ENCODE results near the gene SLC9A9. TPM values are rescaled to one million over a fixed set of nuclear protein-coding genes. Genes with fewer than 3 reads are reported as not detected.

Gene SLC9A9
- polyA plus RNA-seq, 2 donors, result 8.3 to 11.9 TPM

DNA sequence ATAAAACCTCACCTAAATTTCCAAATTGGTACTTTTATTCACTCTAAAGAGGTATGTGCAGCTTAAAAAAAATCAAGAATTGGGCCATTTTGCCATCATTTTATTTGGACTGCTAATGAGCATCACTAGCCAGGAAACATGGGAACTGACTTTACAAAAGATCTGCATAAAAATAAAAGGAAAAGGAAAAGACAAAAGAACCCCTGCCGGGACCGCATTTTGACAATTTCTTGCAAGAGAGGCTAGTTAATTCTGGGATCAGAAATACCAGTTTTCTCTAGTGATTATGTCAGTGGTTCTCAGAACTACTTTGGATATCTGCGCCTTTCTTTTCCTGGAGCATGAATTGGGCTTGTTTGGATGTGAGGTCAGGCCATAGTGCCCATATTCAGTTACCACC is 439.5 kb downstream of the SLC9A9 start:
- 97 to 98% methylated on average over 3 of the region's 3 CpGs for WGBS, 2 donors
- Histone ChIP-seq H3K27me3 (ENCODE audit: control insufficient read depth in 1 of 2, insufficient read depth in 2 of 2, low read length in 2 of 2) (no peaks in the 10 kb centered on the region), H3K4me3 (ENCODE audit: low read depth in 1 of 2, low read length in 2 of 2) (no peak overlapping the region), H3K27ac (ENCODE audit: low read depth in 2 of 2, low read length in 1 of 2) (no peak overlapping the region), H3K36me3 (ENCODE audit: control insufficient read depth in 2 of 2, insufficient read depth in 2 of 2, low read length in 1 of 2) (no peaks in the 10 kb centered on the region), H3K4me1 (ENCODE audit: control insufficient read depth in 2 of 2, insufficient read depth in 2 of 2, low read length in 1 of 2) (no peaks in the 10 kb centered on the region), H3K9me3 (ENCODE audit: control insufficient read depth in 2 of 2, insufficient read depth in 1 of 2, low read depth in 1 of 2, low read length in 1 of 2) (no peaks in the 10 kb centered on the region)

DNA sequence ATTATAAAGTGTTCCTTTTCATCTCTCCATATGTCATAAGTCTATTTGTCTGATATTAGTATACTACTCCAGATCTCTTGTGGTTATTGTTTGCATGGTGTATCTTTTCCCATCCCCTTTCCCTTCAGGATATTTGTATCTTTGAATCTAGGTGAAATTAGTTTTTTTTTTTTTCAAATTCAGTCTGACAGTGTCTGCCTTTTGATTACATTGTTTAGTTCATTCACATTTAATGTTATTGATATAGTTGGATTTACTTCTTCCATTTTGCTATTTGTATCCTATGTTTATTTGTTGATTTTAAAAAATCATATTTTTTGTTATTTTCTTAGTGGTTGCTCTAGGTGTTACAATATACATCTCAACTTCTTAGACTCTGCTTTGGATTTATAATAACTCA is 445.7 kb downstream of the SLC9A9 start:
- H3K9me3 ChIP-seq (ENCODE audit: control insufficient read depth in 2 of 2, insufficient read depth in 1 of 2, low read depth in 1 of 2, low read length in 1 of 2), result no peaks in the 10 kb centered on the region
- no peak overlapping the region for H3K27ac ChIP-seq (ENCODE audit: low read depth in 2 of 2, low read length in 1 of 2)
- H3K36me3 ChIP-seq (ENCODE audit: control insufficient read depth in 2 of 2, insufficient read depth in 2 of 2, low read length in 1 of 2), result no peaks in the 10 kb centered on the region
- no peaks in the 10 kb centered on the region for H3K4me1 ChIP-seq (ENCODE audit: control insufficient read depth in 2 of 2, insufficient read depth in 2 of 2, low read length in 1 of 2)
- H3K27me3 ChIP-seq (ENCODE audit: control insufficient read depth in 1 of 2, insufficient read depth in 2 of 2, low read length in 2 of 2), result no peaks in the 10 kb centered on the region
- no peak overlapping the region for H3K4me3 ChIP-seq (ENCODE audit: low read depth in 1 of 2, low read length in 2 of 2)

DNA sequence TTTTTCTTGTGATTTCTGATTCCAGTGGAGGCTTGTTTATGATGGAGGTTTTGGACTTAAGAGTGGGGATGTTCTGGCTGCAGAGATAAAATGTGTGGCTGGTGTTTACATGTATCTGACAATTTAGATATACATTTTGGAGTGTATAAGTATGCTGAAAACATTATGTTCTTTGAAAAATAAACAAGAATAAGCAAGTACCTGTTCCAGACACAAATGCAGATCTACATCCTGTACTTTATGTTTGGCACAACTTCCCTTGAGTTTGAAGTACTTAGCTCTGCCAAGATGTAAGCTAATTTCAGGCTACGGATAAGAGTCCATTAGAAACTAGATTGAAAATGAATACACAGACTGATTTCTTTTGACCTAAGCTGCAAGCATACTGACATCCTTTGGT is 451.5 kb downstream of the SLC9A9 start:
- Histone ChIP-seq H3K27me3 (ENCODE audit: control insufficient read depth in 1 of 2, insufficient read depth in 2 of 2, low read length in 2 of 2) (no peaks in the 10 kb centered on the region), H3K36me3 (ENCODE audit: control insufficient read depth in 2 of 2, insufficient read depth in 2 of 2, low read length in 1 of 2) (no peaks in the 10 kb centered on the region), H3K27ac (ENCODE audit: low read depth in 2 of 2, low read length in 1 of 2) (no peak overlapping the region), H3K4me1 (ENCODE audit: control insufficient read depth in 2 of 2, insufficient read depth in 2 of 2, low read length in 1 of 2) (no peaks in the 10 kb centered on the region), H3K4me3 (ENCODE audit: low read depth in 1 of 2, low read length in 2 of 2) (no peak overlapping the region), H3K9me3 (ENCODE audit: control insufficient read depth in 2 of 2, insufficient read depth in 1 of 2, low read depth in 1 of 2, low read length in 1 of 2) (no peaks in the 10 kb centered on the region)
- WGBS, 2 donors, result 71 to 80% methylated on average over 1 of the region's 1 CpG

DNA sequence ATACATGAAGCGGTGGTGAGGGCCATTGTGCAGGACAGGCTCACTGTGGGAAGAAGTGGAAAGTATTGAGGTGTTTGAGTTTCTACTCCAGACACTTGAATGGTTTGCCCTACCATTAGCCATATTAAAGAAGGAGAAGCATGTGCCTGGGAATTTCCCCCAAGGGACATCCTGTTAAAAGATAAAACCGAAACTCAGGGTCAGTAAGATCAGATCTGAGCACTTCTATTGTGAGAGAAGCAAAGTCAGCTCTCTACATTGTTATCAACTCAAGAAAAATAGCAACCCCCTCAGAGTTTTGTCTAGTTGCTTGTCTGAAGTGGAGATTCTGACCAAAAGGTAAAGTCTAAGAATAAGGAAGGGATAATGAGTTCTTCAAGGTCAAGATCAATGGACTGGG is 458.9 kb downstream of the SLC9A9 start:
- Histone ChIP-seq H3K27me3 (ENCODE audit: control insufficient read depth in 1 of 2, insufficient read depth in 2 of 2, low read length in 2 of 2) (no peaks in the 10 kb centered on the region), H3K27ac (ENCODE audit: low read depth in 2 of 2, low read length in 1 of 2) (no peak overlapping the region), H3K4me3 (ENCODE audit: low read depth in 1 of 2, low read length in 2 of 2) (no peak overlapping the region), H3K4me1 (ENCODE audit: control insufficient read depth in 2 of 2, insufficient read depth in 2 of 2, low read length in 1 of 2) (no peaks in the 10 kb centered on the region), H3K9me3 (ENCODE audit: control insufficient read depth in 2 of 2, insufficient read depth in 1 of 2, low read depth in 1 of 2, low read length in 1 of 2) (no peaks in the 10 kb centered on the region), H3K36me3 (ENCODE audit: control insufficient read depth in 2 of 2, insufficient read depth in 2 of 2, low read length in 1 of 2) (no peaks in the 10 kb centered on the region)
- WGBS, 2 donors, result 84 to 96% methylated on average over 2 of the region's 2 CpGs

DNA sequence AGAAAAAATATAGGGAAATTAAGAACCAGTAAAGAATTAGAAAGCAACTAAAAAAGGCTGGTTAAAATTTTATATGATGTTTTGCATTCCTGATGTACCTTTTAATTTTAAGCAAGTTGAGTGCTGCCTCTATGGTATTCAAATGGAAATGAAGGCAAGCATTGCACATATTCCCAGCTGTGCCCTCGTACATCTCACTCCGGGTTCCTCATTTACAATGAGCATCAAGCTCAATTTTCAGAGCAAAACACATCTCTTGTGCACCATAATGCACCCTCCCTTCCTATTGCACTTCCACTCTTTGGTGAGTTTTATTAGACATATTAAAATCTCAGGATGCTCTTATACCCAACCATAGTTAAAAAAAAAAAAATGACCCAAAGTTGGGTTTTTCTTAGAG is 460.8 kb downstream of the SLC9A9 start:
- Histone ChIP-seq H3K27me3 (ENCODE audit: control insufficient read depth in 1 of 2, insufficient read depth in 2 of 2, low read length in 2 of 2) (no peaks in the 10 kb centered on the region), H3K27ac (ENCODE audit: low read depth in 2 of 2, low read length in 1 of 2) (no peak overlapping the region), H3K4me3 (ENCODE audit: low read depth in 1 of 2, low read length in 2 of 2) (no peak overlapping the region), H3K9me3 (ENCODE audit: control insufficient read depth in 2 of 2, insufficient read depth in 1 of 2, low read depth in 1 of 2, low read length in 1 of 2) (no peaks in the 10 kb centered on the region), H3K4me1 (ENCODE audit: control insufficient read depth in 2 of 2, insufficient read depth in 2 of 2, low read length in 1 of 2) (no peaks in the 10 kb centered on the region), H3K36me3 (ENCODE audit: control insufficient read depth in 2 of 2, insufficient read depth in 2 of 2, low read length in 1 of 2) (no peaks in the 10 kb centered on the region)
- WGBS, 2 donors, result 95 to 97% methylated on average over 2 of the region's 2 CpGs

DNA sequence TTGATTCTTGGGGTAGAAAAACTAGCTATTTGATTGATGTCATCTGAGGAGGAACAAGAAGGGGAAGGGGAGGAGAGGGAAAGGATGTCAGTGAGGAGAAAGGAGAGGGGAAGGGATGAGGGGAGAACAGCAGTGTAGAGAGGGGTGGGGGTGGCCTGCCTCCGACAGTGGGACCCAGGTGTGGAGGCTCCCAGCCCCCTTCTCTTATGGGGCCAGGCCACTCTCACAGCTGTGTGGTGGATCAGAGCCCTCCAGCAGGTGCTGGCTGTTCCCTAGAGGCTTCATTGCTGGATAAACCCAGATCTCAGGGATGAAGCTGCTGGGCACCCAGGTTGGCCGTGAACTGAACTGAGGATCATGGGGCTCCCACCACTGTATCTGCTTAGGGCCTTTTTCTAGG is 464.2 kb downstream of the SLC9A9 start:
- no peaks in the 10 kb centered on the region for H3K9me3 ChIP-seq (ENCODE audit: control insufficient read depth in 2 of 2, insufficient read depth in 1 of 2, low read depth in 1 of 2, low read length in 1 of 2)
- WGBS, 2 donors, result 96% methylated on average over 2 of the region's 2 CpGs
- no peaks in the 10 kb centered on the region for H3K4me1 ChIP-seq (ENCODE audit: control insufficient read depth in 2 of 2, insufficient read depth in 2 of 2, low read length in 1 of 2)
- H3K27ac ChIP-seq (ENCODE audit: low read depth in 2 of 2, low read length in 1 of 2), result no peak overlapping the region
- H3K4me3 ChIP-seq (ENCODE audit: low read depth in 1 of 2, low read length in 2 of 2), result no peak overlapping the region
- no peaks in the 10 kb centered on the region for H3K27me3 ChIP-seq (ENCODE audit: control insufficient read depth in 1 of 2, insufficient read depth in 2 of 2, low read length in 2 of 2)
- no peaks in the 10 kb centered on the region for H3K36me3 ChIP-seq (ENCODE audit: control insufficient read depth in 2 of 2, insufficient read depth in 2 of 2, low read length in 1 of 2)

DNA sequence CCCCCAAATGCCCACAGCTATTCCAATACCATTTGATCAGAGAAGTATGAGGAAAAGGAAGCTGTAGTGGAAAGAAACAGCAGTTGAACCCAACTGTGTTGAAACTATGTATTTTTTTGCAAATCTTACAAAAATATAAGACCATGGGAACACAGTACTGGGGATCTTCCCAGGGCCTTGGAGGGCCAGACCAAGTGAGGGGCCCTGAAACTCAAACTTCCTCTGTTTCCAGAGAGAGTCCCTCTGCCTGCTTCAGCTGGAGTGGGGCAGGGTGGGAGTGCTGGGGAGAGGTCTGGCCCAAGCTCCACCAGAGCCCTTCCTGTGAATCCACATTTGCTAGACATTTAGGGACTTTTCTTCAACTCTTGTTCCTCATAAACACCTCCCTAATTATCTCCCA is 464.8 kb downstream of the SLC9A9 start:
- Histone ChIP-seq H3K27me3 (ENCODE audit: control insufficient read depth in 1 of 2, insufficient read depth in 2 of 2, low read length in 2 of 2) (no peaks in the 10 kb centered on the region), H3K36me3 (ENCODE audit: control insufficient read depth in 2 of 2, insufficient read depth in 2 of 2, low read length in 1 of 2) (no peaks in the 10 kb centered on the region), H3K27ac (ENCODE audit: low read depth in 2 of 2, low read length in 1 of 2) (no peak overlapping the region), H3K9me3 (ENCODE audit: control insufficient read depth in 2 of 2, insufficient read depth in 1 of 2, low read depth in 1 of 2, low read length in 1 of 2) (no peaks in the 10 kb centered on the region), H3K4me1 (ENCODE audit: control insufficient read depth in 2 of 2, insufficient read depth in 2 of 2, low read length in 1 of 2) (no peaks in the 10 kb centered on the region), H3K4me3 (ENCODE audit: low read depth in 1 of 2, low read length in 2 of 2) (no peak overlapping the region)

DNA sequence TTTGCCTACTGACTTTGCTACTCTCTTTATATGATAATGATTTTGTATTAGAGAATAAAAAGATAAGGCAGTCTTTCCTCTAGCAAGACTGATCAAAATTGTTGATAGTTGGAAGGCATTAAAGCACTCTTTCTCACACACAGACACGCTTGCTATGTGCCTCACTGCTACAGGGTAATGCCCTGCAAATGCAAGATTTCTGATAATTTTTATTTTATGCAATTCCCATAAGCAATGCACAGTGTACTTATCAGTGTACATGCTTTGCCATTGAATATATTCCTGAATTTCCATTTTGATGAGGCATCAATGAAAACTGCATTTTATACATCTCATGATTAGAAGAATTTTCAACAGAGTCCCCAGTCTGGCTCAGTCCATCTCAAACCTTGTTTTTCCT is 465.5 kb downstream of the SLC9A9 start:
- Histone ChIP-seq H3K27ac (ENCODE audit: low read depth in 2 of 2, low read length in 1 of 2) (no peak overlapping the region), H3K9me3 (ENCODE audit: control insufficient read depth in 2 of 2, insufficient read depth in 1 of 2, low read depth in 1 of 2, low read length in 1 of 2) (no peaks in the 10 kb centered on the region), H3K27me3 (ENCODE audit: control insufficient read depth in 1 of 2, insufficient read depth in 2 of 2, low read length in 2 of 2) (no peaks in the 10 kb centered on the region), H3K4me3 (ENCODE audit: low read depth in 1 of 2, low read length in 2 of 2) (no peak overlapping the region), H3K36me3 (ENCODE audit: control insufficient read depth in 2 of 2, insufficient read depth in 2 of 2, low read length in 1 of 2) (no peaks in the 10 kb centered on the region), H3K4me1 (ENCODE audit: control insufficient read depth in 2 of 2, insufficient read depth in 2 of 2, low read length in 1 of 2) (no peaks in the 10 kb centered on the region)
- 87 to 93% methylated on average over 1 of the region's 1 CpG for WGBS, 2 donors

DNA sequence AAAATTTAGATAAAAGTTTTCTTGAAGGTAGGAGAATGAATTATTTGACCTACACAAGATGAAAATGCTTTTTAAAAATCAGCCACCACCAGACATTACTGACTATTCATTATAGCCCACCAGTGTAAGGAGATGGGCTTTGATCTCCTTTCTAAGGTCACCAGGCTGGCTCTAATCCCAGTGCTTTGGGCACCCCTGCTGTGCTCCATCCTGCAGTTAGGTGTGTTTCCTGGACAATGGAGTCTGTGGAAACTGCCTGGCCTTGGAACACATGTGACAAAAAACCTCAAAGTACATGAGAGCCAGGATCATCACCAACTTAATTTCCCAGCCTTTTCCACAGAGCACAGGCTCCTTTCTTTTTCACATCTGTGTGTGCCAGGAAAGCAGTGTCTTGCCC is 467.8 kb downstream of the SLC9A9 start:
- Histone ChIP-seq H3K27ac (ENCODE audit: low read depth in 2 of 2, low read length in 1 of 2) (no peak overlapping the region), H3K9me3 (ENCODE audit: control insufficient read depth in 2 of 2, insufficient read depth in 1 of 2, low read depth in 1 of 2, low read length in 1 of 2) (no peaks in the 10 kb centered on the region), H3K4me3 (ENCODE audit: low read depth in 1 of 2, low read length in 2 of 2) (no peak overlapping the region), H3K27me3 (ENCODE audit: control insufficient read depth in 1 of 2, insufficient read depth in 2 of 2, low read length in 2 of 2) (no peaks in the 10 kb centered on the region), H3K4me1 (ENCODE audit: control insufficient read depth in 2 of 2, insufficient read depth in 2 of 2, low read length in 1 of 2) (no peaks in the 10 kb centered on the region), H3K36me3 (ENCODE audit: control insufficient read depth in 2 of 2, insufficient read depth in 2 of 2, low read length in 1 of 2) (no peaks in the 10 kb centered on the region)

DNA sequence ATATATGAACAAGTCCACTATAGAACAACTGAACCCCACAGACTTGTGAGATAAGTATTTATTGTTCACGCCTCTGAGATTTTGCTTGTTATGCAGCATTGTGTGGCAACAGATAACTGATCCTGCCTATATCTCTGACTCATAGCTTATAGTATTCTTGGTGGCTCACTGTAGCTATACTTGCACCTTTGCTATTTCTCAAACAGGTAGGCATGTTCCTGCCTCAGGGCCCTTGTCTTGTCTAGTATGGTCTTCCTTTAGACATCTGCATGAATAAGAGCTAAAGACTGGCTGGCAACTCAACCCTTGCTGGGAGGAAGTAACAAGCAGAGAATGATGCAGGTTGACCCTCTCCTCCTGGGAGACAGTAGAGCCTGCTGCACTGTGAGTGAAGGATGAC is 472.6 kb downstream of the SLC9A9 start:
- Histone ChIP-seq H3K9me3 (ENCODE audit: control insufficient read depth in 2 of 2, insufficient read depth in 1 of 2, low read depth in 1 of 2, low read length in 1 of 2) (no peaks in the 10 kb centered on the region), H3K27ac (ENCODE audit: low read depth in 2 of 2, low read length in 1 of 2) (no peak overlapping the region), H3K4me3 (ENCODE audit: low read depth in 1 of 2, low read length in 2 of 2) (no peak overlapping the region), H3K36me3 (ENCODE audit: control insufficient read depth in 2 of 2, insufficient read depth in 2 of 2, low read length in 1 of 2) (no peaks in the 10 kb centered on the region), H3K4me1 (ENCODE audit: control insufficient read depth in 2 of 2, insufficient read depth in 2 of 2, low read length in 1 of 2) (no peaks in the 10 kb centered on the region), H3K27me3 (ENCODE audit: control insufficient read depth in 1 of 2, insufficient read depth in 2 of 2, low read length in 2 of 2) (no peaks in the 10 kb centered on the region)
- WGBS, 2 donors, result 87 to 100% methylated on average over 1 of the region's 1 CpG
